Heart left ventricle (tissue), 13 donors: ENCODE data around the gene DAB1.

Experiments used
- POLR2A ChIP-seq, 2 donors: fragments of 450-650 bp; IDR thresholded peaks; one replicate each; pipeline ENCODE4 v1.6.1; 2017; ENCODE audit warnings: antibody characterized with exemption in 2 of 2, mild to moderate bottlenecking in 2 of 2, moderate library complexity in 2 of 2
- TF ChIP-seq, protein P1 (sequence below), 12 donors: fragments of 200-600 bp; sonication (generic) in 4 of 12; IDR thresholded peaks; one replicate each; pipeline versions ENCODE4 v1.5.0 to v1.8.0; 2018 to 2022; ENCODE audit warnings: antibody characterized with exemption in 12 of 12, mild to moderate bottlenecking in 5 of 12
- donor health status: ischemic (EF 13 %, LVEDD 7.1; RV severe dilation, severe dysfunction).
- donor health status: DM: no; HTN: yes; CAD: no.
- donor health status: DM: no; HTN: no; CAD: no.
- donor health status: ischemic (EF 25% LVEDD 6.9; RV normal size, moderate dysfunction).
- donor health status: ischemic (EF 25% LVEDD 5.7; RV mildly dilated, moderate dysfunction).
- donor health status: ischemic (EF 35%, LVEDD 5.7; RV mildly dilated, moderate dysfunction).
- donor health status: nonischemic (EF 11% LVEDD 7.7; RV severe dilation, severe dysfunction).
- donor health status: DM: yes; HTN: yes; CAD: no.
- donor health status: PGD.
- donor health status: ischemic (EF 29% LVEDD 5.4; RV normal size, mild dysfunction).
- donor health status: nonischemic (EF 23%, LVEDD 6.1; RV moderate dilation, normal function).

DNA sequence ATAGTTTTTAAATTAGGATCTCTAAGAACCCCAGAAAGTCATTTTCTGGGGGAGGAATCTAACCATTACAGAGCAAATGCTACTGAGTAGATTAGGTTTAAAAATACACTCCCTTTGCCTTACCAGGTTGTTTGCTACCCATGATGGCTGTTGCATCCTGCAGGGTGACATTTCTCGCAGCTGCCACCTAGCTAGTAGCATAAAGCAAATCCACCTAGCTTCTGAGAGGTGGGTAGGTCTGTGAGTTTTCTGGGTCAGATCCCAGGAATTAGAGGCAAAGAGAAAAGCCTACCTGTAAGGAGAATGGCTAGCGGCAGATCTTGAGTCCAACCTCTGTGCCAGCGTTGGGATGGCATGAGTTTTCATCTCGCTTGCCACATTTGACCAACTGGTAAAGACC lies 95.9 kb downstream of the DAB1 start:
- TF ChIP-seq, protein P1, sequence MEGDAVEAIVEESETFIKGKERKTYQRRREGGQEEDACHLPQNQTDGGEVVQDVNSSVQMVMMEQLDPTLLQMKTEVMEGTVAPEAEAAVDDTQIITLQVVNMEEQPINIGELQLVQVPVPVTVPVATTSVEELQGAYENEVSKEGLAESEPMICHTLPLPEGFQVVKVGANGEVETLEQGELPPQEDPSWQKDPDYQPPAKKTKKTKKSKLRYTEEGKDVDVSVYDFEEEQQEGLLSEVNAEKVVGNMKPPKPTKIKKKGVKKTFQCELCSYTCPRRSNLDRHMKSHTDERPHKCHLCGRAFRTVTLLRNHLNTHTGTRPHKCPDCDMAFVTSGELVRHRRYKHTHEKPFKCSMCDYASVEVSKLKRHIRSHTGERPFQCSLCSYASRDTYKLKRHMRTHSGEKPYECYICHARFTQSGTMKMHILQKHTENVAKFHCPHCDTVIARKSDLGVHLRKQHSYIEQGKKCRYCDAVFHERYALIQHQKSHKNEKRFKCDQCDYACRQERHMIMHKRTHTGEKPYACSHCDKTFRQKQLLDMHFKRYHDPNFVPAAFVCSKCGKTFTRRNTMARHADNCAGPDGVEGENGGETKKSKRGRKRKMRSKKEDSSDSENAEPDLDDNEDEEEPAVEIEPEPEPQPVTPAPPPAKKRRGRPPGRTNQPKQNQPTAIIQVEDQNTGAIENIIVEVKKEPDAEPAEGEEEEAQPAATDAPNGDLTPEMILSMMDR (IDR thresholded peaks at IDR 0.05), result no peak
- TF ChIP-seq POLR2A (IDR thresholded peaks at IDR 0.05), result no peak
